Measurements from ENCODE around the gene TTC33.

DNA sequence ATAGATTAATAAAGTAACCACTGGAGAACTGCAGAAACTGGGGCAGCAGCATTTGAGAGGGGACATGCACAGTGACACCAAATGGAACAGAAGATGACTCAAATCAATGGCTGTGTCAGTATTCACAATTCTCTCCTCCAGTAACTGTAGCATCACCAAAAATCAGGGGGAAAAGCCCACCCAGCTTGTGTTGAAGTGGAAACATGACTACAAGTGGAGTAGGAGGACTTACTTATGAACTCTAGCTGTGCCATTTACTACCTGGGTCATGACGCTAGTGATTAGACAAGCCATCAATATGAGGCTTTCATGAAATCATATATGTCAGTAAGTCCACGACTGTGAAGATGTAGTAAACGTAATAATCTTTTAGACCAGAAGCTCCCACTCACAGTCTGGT is 275.8 kb downstream of the TTC33 start:
- TF ChIP-seq POLR2AphosphoS5 (IDR thresholded peaks at IDR 0.05) (no peak), POLR2A (IDR thresholded peaks at IDR 0.05) (no peak)
- TF ChIP-seq, protein P1, sequence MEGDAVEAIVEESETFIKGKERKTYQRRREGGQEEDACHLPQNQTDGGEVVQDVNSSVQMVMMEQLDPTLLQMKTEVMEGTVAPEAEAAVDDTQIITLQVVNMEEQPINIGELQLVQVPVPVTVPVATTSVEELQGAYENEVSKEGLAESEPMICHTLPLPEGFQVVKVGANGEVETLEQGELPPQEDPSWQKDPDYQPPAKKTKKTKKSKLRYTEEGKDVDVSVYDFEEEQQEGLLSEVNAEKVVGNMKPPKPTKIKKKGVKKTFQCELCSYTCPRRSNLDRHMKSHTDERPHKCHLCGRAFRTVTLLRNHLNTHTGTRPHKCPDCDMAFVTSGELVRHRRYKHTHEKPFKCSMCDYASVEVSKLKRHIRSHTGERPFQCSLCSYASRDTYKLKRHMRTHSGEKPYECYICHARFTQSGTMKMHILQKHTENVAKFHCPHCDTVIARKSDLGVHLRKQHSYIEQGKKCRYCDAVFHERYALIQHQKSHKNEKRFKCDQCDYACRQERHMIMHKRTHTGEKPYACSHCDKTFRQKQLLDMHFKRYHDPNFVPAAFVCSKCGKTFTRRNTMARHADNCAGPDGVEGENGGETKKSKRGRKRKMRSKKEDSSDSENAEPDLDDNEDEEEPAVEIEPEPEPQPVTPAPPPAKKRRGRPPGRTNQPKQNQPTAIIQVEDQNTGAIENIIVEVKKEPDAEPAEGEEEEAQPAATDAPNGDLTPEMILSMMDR (IDR thresholded peaks at IDR 0.05): no peak
